Uterus (tissue), 4 donors: ENCODE results near the gene ASPA. TPM values are rescaled to one million over a fixed set of nuclear protein-coding genes. Genes with fewer than 3 reads are reported as not detected.

ENCODE experiments used
- DNase-seq, 2 donors: peaks; one replicate each; pipeline ENCODE4 v3.0.0-alpha.2; 2019 to 2020
- H3K27ac ChIP-seq, 2 donors: fragments of 200-600 bp; sonication (generic); 1 replicate in 1 of 2; 2 replicates in 1 of 2; pipeline ENCODE4 v1.5.1; 2016 to 2018
- H3K27me3 ChIP-seq, 2 donors: fragments of 200-600 bp; sonication (generic); one replicate each; pipeline ENCODE4 v1.5.1; 2018 to 2019; ENCODE audit warnings: control low read depth in 1 of 2
- H3K36me3 ChIP-seq, 2 donors: fragments of 200-600 bp; sonication (generic); one replicate each; pipeline ENCODE4 v1.5.1; 2019; ENCODE audit warnings: control low read depth in 1 of 2
- H3K4me1 ChIP-seq, 2 donors: fragments of 200-600 bp; sonication (generic); one replicate each; pipeline ENCODE4 v1.5.1; 2018 to 2019; ENCODE audit warnings: control low read depth in 1 of 2
- H3K4me3 ChIP-seq, 2 donors: fragments of 200-600 bp; sonication (generic); 1 replicate in 1 of 2; 2 replicates in 1 of 2; pipeline ENCODE4 v1.5.1; 2018 to 2019; ENCODE audit warnings: mild to moderate bottlenecking in 1 of 2
- H3K9me3 ChIP-seq, 2 donors: fragments of 200-600 bp; sonication (generic); one replicate each; pipeline ENCODE4 v1.5.1; 2019; ENCODE audit warnings: control low read depth in 1 of 2
- POLR2A ChIP-seq, 2 donors: fragments of 450-650 bp; IDR thresholded peaks; one replicate each; pipeline ENCODE4 v1.6.1; 2016; ENCODE audit warnings: antibody characterized with exemption in 2 of 2, mild to moderate bottlenecking in 1 of 2, moderate library complexity in 1 of 2
- intact Hi-C: fragments of 100-400 bp; cut with DNase I; formaldehyde crosslinking; loops from one replicate; pipeline ENCODE4 v1.15.1; 2023; ENCODE audit warnings: low total_unique reads
- total RNA-seq, 4 donors: library from RNA; depleted of rRNA in 3 of 4; stranded (reverse); fragments of >200 nt in 3 of 4; gene quantifications; one replicate each; pipeline versions ENCODE4 v1.1.0 to v1.2.4, GENCODE V29; 2014 to 2023
- TF ChIP-seq, protein P1 (sequence below), 4 experiments: fragments of 200-600 bp in 2 of 4; fragments of 450-650 bp in 2 of 4; sonication (generic) in 2 of 4; IDR thresholded peaks; one replicate each; pipeline ENCODE4 v1.5.1; 2016 to 2019; ENCODE audit warnings: antibody characterized with exemption in 4 of 4, mild to moderate bottlenecking in 2 of 4, moderate library complexity in 1 of 4
- donor health status: DM: yes; HTN: yes; CAD: no.

ASPA gene
- total RNA-seq, 4 donors from 2014 or later = 1.3 to 19.4 (median 12.1) TPM

DNA sequence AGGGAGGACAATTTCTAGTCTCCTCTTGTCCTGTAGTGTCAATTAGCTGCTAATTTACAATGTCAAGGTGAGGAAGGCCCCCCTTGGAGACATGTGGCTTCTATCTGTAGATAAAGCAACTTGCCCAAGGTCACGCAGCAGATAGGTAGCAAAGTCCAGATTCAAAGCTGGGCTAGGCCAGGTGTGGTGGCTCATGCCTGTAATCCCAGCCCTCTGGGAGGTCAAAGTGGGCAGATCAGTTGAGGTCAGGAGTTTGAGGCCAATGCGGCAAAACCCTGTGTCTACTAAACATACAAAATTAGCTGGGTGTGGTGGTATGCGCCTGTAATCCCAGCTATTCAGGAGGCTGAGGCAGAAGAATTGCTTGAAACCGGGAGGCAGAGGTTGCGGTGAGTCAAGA is 70.7 kb downstream of the ASPA start:
- H3K4me3 ChIP-seq = no peak overlapping the region
- no peaks in the 10 kb centered on the region for H3K9me3 ChIP-seq
- no peak for DNase-seq
- no peak overlapping the region for H3K27ac ChIP-seq
- no peak for TF ChIP-seq POLR2A (IDR thresholded peaks at IDR 0.05)
- TF ChIP-seq, protein P1, sequence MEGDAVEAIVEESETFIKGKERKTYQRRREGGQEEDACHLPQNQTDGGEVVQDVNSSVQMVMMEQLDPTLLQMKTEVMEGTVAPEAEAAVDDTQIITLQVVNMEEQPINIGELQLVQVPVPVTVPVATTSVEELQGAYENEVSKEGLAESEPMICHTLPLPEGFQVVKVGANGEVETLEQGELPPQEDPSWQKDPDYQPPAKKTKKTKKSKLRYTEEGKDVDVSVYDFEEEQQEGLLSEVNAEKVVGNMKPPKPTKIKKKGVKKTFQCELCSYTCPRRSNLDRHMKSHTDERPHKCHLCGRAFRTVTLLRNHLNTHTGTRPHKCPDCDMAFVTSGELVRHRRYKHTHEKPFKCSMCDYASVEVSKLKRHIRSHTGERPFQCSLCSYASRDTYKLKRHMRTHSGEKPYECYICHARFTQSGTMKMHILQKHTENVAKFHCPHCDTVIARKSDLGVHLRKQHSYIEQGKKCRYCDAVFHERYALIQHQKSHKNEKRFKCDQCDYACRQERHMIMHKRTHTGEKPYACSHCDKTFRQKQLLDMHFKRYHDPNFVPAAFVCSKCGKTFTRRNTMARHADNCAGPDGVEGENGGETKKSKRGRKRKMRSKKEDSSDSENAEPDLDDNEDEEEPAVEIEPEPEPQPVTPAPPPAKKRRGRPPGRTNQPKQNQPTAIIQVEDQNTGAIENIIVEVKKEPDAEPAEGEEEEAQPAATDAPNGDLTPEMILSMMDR (IDR thresholded peaks at IDR 0.05) = no peak
- H3K27me3 ChIP-seq = no peaks in the 10 kb centered on the region
- no peaks in the 10 kb centered on the region for H3K36me3 ChIP-seq
- intact Hi-C loops = no loop called here
- no peaks in the 10 kb centered on the region for H3K4me1 ChIP-seq

DNA sequence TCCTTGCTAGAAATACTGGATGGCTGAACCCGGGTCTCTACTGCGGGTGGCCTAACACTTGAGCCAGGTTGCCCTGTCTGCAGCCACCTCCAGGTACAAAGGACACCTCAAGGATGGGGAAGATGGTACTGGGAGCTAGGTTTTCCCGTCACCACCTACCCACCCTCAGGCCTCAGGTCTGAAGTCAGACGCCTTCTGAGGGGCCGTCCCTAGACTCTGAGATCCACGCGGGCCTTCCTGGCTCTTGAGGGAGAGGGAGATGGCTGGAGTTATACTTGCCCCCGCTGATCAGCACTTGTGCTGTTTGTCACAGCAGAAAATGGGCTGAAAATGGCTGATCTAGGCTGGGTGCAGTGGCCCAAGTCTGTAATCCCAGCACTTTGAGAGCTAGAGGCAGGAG is 71.2 kb downstream of the ASPA start:
- intact Hi-C loops = no loop called here
- TF ChIP-seq POLR2A (IDR thresholded peaks at IDR 0.05) = no peak
- TF ChIP-seq, protein P1 (IDR thresholded peaks at IDR 0.05) = no peak
- no peaks in the 10 kb centered on the region for H3K9me3 ChIP-seq
- H3K4me3 ChIP-seq = no peak overlapping the region
- H3K27ac ChIP-seq = no peak overlapping the region
- H3K27me3 ChIP-seq = no peaks in the 10 kb centered on the region
- H3K4me1 ChIP-seq = no peaks in the 10 kb centered on the region
- DNase-seq = no peak
- H3K36me3 ChIP-seq = no peaks in the 10 kb centered on the region

GRCh38 chr17:3547628-3548027 is 71.8 kb downstream of the ASPA start:
- no peak overlapping the region for H3K4me3 ChIP-seq
- no peaks in the 10 kb centered on the region for H3K4me1 ChIP-seq
- no peak overlapping the region for H3K27ac ChIP-seq
- H3K27me3 ChIP-seq = no peaks in the 10 kb centered on the region
- H3K36me3 ChIP-seq = no peaks in the 10 kb centered on the region
- intact Hi-C loops = no loop called here
- H3K9me3 ChIP-seq = no peaks in the 10 kb centered on the region
- TF ChIP-seq, protein P1 (IDR thresholded peaks at IDR 0.05) = no peak
- TF ChIP-seq POLR2A (IDR thresholded peaks at IDR 0.05) = no peak
- no peak for DNase-seq

- Histone ChIP-seq H3K9me3 (no peaks in the 10 kb centered on the region), H3K27ac (no peak overlapping the region), H3K4me3 (no peak overlapping the region), H3K4me1 (no peaks in the 10 kb centered on the region), H3K36me3 (no peaks in the 10 kb centered on the region), H3K27me3 (no peaks in the 10 kb centered on the region)
- DNase-seq = no peak
- TF ChIP-seq, protein P1 (IDR thresholded peaks at IDR 0.05) = no peak
- no peak for TF ChIP-seq POLR2A (IDR thresholded peaks at IDR 0.05)
- intact Hi-C loops = no loop called here
Measured at GRCh38 chr17:3549610-3550162, 73.9 kb downstream of the ASPA start.

GRCh38 chr17:3551189-3551588 is 75.4 kb downstream of the ASPA start:
- no peaks in the 10 kb centered on the region for H3K9me3 ChIP-seq
- H3K4me1 ChIP-seq = no peaks in the 10 kb centered on the region
- no peaks in the 10 kb centered on the region for H3K27me3 ChIP-seq
- H3K4me3 ChIP-seq = no peak overlapping the region
- DNase-seq = no peak
- intact Hi-C loops = no loop called here
- no peak overlapping the region for H3K27ac ChIP-seq
- no peak for TF ChIP-seq POLR2A (IDR thresholded peaks at IDR 0.05)
- TF ChIP-seq, protein P1 (IDR thresholded peaks at IDR 0.05) = no peak
- no peaks in the 10 kb centered on the region for H3K36me3 ChIP-seq
